ENCODE results near the gene SLC25A48.

The SLC25A48 gene

GRCh38 chr5:135886136-135886535, 51.7 kb downstream of the SLC25A48 start:
- DNase-seq = no peak

- peak; percentile 28 for DNase-seq
Observed at GRCh38 chr5:135887447-135887864, 53.0 kb downstream of the SLC25A48 start.

- DNase-seq = no peak
Observed at GRCh38 chr5:135887881-135888614, 53.6 kb downstream of the SLC25A48 start.

- no peak for DNase-seq
Observed at GRCh38 chr5:135890296-135890695, 55.8 kb downstream of the SLC25A48 start.

GRCh38 chr5:135890867-135891266, 56.4 kb downstream of the SLC25A48 start:
- DNase-seq = no peak

- peak; percentile 2 for DNase-seq
Observed at GRCh38 chr5:135891268-135891667, 56.8 kb downstream of the SLC25A48 start.

GRCh38 chr5:135891791-135892190, 57.3 kb downstream of the SLC25A48 start:
- no peak for DNase-seq

DNA sequence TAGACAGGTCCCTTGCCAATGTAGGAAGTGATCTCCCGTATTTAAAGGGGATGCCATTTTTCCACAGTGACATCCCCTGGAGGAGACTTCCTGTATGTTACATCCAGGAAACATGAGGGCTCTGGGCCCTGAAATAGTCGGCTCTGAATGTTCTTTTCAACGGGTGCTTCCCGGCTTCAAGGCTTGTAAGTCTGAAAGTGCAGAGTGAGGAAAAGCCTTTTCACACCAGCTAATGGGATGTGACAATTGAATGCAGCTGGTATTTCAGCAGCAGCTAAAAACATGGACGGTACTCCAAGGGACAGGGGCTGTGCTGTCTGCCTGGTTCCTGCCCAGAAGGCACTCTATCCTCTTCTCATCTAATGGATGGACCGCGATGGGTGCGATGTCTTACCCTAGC, 59.8 kb downstream of the SLC25A48 start:
- no peak for DNase-seq

DNA sequence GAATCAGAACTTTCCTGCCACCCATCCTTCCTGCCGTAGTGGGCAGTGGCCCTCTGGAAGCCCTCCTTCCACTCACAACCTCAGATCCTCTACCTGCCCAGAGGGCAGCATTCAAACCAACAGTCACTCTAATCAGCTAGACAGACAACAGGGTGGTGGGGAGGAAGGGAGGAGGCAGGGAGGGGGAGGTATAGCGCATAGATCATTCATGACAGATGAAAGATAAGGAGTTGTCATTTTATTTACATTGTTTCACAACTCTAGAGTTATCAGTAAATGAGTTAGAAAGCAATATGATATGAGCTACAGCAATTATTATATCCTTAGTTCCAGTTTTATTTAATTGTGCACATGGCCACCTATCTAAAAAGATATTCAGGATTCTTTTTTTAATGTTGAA, 60.3 kb downstream of the SLC25A48 start:
- no peak for DNase-seq

DNA sequence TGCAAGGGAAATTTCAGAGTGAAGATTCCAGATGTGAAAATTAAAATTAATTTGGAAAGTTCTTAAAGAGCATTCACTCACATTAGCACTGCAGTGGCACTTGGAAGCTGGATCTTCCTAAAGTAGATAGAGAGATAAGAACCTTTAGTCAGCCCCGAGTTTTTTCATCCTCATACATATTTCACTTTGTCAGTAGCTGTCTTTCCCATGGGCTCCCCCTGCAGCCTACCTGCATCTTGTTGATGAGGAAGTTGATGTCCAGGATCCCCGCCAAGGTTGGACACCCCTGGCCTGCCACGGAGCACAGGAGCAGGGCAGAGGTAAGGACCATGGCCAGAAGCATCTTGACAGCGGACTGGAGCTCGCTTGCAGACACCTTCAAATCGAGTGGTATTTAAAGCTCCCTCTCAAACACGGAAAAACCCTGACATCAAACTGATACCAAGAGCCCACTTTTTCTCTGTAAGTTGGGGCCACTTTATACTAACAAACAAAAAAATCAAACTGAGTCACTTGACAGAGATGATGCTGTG, 61.1 kb downstream of the SLC25A48 start, which contains the start of gene IL9:
IL9 (minus strand) TSS at position 368 of the 533 bp plus-strand sequence; CDS start at position 343, 25 bp downstream.
- DNase-seq = no peak

DNA sequence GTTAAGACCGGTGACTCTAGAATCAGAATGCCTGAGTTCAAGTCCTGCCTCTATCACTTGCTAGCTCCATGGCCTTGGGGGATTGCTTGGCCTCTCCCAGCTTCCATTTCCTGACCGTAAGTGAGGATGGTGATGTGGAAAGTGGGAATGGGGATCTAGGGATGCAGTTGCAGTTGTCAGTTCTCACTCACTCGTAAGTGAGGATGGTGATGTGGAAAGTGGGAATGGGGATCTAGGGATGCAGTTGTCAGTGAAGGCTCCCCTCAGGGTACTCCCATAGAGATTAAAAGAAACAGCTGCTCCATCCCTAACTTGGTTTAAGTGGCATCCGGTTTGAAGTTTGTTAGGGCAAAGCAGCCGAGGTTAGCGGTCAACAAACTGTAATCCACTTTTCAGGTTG, 64.2 kb downstream of the SLC25A48 start:
- no peak for DNase-seq

DNA sequence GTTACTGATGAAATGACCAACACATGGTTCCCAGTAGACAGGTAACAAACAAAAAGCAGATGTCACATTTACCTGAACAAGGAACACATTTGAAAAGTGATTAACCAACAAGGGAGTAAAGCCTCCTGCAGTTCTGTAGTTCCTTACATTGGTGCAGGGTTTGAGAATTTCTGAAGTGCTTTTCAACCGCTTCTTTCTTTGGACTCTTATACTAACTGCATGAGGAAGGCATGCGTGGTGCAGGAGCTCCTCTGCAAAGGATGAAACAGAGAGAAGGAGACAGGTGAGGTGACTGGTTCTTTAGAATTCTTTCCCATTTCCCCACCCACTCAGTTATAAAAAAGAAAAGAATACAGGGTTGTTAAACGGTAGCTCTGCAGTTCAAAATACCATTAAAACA, 65.8 kb downstream of the SLC25A48 start:
- DNase-seq = no peak

DNA sequence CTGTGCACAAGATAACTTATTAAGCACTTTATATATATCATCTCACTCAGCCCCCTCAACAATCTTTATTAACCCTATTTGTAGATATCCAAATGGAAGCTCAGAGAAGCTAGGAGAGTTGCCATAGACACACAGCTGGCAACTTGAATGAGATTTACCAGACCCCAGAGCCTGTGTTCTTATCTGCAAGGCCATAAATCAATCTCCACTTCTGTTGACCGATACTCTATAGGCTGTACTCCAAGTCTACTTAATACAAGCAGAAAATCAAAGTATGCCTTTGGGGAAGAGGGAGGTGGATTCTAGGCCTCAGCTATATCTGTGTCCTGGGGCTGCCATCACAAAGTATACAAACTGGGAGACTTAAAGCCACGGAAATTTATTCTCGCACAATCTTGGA, 67.2 kb downstream of the SLC25A48 start:
- DNase-seq = no peak

GRCh38 chr5:135905144-135905543, 70.7 kb downstream of the SLC25A48 start:
- no peak for DNase-seq

GRCh38 chr5:135913713-135914626, 79.5 kb downstream of the SLC25A48 start:
- DNase-seq = no peak

DNA sequence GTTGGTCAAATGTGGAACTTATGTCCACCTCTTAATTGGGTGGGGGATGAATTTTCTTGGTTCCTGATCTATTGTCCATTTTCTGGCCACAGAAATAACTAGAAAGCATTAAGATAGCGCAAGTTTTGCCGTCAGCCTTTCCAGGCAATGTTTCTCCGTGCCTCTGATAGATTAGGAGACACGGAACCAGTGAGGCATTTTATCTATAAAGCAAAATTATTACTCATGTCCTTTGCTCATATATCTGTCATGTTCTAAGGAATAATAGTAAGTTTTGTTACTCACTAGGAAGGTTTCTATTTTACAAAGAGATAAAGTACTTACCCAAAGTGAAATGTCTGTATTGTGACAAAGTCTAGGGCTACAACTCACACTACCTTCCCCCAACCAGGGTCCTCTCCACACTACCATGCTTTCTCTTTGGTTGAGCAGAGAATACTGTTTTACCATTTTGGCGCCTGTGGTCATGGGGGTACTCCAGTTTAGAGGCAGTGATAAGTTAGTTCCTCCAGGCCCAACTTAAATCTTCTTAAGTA, 81.1 kb downstream of the SLC25A48 start:
- DNase-seq = no peak

DNA sequence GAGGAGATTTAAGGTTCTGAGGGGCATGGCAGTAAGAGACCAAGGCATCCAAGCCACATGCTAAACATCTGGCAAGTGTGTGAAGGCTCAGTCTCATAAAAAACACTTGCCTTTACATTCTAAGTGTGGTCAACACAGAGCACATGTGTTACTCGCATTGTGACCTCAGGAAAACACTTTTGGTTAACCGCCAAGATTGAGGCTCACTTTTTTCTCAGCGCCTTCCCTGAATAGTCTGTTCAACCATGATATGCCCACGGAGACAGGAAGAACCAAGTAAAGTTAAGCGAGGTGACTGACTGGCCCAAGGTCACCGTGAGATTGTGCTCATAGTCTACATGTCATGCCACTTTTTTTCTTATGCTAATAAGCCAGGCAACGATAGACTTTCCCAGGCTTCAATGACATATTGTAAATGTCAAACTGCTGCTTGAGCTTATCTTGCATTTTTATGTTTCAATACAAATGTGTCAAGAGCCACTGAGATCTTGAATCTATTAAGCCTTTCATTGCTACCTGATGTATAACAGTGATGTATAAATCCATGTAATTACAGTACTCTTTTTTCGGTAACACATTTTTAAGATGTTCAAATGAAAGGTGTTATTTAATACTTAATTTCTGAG, 82.3 kb downstream of the SLC25A48 start:
- DNase-seq = no peak

- no peak for DNase-seq
Observed at GRCh38 chr5:135920199-135920598, 85.7 kb downstream of the SLC25A48 start.

- peak; percentile 14 for DNase-seq
Observed at GRCh38 chr5:135921388-135921787, 86.9 kb downstream of the SLC25A48 start.

DNA sequence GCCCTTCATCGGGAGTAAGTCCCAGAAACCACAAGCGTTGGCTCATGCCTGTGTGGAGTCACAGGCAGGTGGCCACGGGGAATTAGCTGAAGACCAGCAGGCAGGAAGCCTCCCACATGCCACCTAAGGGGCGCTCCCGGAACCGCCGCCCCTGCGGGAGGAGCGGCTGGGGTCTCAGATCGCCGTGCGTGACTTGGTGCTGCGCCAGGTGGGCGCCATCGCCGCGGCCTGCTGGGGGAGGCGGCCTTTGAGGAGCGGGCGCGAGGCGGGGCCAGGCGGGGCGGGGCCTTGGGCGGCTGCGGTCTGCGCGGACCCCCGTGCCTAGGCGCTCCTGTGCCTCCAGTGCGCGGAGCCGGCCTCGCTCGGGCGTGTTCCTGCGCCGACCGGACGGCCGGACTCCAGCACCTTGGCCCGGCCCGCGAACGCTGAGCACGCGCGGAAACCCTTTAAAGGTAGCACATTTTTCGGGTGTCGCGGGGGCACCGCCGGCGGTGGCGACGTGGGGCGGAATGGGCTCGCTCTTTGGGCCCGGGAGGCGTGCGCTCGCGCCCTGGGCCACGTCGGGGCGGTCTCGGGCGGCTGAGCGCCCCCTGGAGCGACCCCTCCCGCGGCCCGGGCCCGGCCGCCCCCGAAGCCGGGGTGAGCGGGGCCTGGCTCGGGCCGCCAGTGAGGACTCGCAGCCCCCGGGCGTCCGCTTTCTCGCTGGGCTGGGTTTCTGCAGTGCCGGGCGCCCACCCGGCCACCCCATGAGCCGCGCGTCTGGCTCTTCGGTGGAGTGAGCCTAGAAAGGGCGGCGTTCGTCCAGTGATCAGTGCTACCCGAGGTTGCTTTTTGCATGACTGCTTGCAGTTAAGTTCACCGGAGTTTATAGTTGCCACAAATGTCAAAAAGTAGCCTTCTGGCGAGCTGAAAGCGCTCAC, 95.8 kb downstream of the SLC25A48 start:
- no peak for DNase-seq

DNA sequence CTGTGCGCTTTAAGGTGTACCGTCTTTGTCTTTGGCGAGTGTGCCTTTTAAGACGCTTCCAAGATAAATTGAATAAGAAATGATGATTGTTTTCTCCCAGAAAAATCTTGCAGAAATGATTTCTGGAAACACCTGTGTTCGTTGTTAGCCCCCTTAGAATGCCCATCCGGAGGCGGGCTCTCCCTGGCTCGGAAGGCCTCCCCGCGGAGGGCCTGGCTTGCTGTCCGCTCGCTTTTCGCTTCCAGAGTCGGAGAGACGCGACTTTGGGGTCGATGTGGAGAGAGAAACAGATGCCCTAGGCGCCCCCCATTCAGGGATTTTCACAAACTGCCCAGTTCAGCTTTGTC, 96.5 kb downstream of the SLC25A48 start:
- no peak for DNase-seq

DNA sequence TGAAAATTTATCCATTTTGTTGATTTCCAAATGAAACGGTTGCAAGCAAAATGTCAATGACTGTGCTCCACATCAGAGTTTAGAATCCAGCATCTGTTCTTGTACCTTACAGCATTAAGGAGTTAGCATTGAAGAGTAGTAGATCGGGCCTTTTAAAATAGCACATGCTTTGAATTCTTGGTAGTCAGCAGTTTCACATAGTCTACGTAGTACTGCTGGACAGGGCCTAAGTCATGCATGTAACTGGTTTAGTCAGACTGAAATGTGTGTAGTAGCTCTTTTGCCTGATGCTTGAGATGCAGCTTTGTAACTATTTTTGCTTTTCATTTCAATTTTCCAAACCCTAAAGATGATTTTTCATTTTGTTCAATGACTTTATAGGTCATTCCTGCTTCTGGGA, 100.5 kb downstream of the SLC25A48 start:
- DNase-seq = no peak
